Right lobe of liver (tissue), 4 donors: ENCODE results near the gene GAS2L1.

Experiments used
- POLR2A ChIP-seq: fragments of 450-650 bp; IDR thresholded peaks from one replicate; pipeline ENCODE4 v1.6.1; 2017; ENCODE audit warnings: antibody characterized with exemption, mild to moderate bottlenecking
- TF ChIP-seq, protein P1 (sequence below), 4 donors: fragments of 200-600 bp in 3 of 4; fragments of 450-650 bp in 1 of 4; IDR thresholded peaks; one replicate each; pipeline versions ENCODE4 v1.5.1 to v1.8.0; 2016 to 2022; ENCODE audit warnings: antibody characterized with exemption in 4 of 4, mild to moderate bottlenecking in 2 of 4
- donor health status: DM: no; HTN: no; CAD: no.
- donor health status: DM: no; HTN: no; CAD: no.
- donor health status: DM: no; HTN: yes; CAD: no.

DNA sequence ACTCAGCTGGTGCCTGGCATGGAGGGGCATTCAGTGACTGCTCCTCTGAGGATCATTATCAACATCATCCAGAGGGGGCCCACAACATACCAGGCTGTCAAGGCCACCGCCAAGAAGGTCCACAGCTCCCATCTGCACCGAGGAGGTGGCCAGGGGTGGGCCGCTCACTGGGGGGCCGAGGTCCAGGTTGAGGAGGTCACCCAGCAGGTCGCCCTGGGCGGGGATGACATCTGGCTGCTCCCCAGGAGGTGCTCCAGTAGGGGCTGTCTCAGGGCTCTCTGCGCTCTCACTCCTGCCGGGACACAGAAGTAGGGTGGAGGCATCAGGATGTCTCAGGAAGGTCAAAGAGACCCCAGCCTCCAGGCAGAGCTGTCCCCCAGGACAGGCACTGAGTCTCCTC, 34.1 kb downstream of the GAS2L1 start:
- TF ChIP-seq, protein P1, sequence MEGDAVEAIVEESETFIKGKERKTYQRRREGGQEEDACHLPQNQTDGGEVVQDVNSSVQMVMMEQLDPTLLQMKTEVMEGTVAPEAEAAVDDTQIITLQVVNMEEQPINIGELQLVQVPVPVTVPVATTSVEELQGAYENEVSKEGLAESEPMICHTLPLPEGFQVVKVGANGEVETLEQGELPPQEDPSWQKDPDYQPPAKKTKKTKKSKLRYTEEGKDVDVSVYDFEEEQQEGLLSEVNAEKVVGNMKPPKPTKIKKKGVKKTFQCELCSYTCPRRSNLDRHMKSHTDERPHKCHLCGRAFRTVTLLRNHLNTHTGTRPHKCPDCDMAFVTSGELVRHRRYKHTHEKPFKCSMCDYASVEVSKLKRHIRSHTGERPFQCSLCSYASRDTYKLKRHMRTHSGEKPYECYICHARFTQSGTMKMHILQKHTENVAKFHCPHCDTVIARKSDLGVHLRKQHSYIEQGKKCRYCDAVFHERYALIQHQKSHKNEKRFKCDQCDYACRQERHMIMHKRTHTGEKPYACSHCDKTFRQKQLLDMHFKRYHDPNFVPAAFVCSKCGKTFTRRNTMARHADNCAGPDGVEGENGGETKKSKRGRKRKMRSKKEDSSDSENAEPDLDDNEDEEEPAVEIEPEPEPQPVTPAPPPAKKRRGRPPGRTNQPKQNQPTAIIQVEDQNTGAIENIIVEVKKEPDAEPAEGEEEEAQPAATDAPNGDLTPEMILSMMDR (IDR thresholded peaks at IDR 0.05) = no peak
- no peak for TF ChIP-seq POLR2A
